GM18861 (cell line): ENCODE data around the gene ACD.

Experiments used
- ATAC-seq: cut with Tn5 transposase; IDR thresholded peaks from one replicate; pipeline ENCODE4 v1.9.1; 2021; ENCODE audit not compliant: unreplicated experiment

The ACD gene

GRCh38 chr16:67662653-67663010 lies 2.6 kb upstream of the ACD start:
- no peak for ATAC-seq

GRCh38 chr16:67661886-67662652 lies 2.0 kb upstream of the ACD start:
- no peak for ATAC-seq

GRCh38 chr16:67661101-67661761 lies 1.2 kb upstream of the ACD start:
- ATAC-seq = no peak

GRCh38 chr16:67660564-67661028 lies 536 bp upstream of the ACD start, which contains the start of gene PARD6A:
PARD6A (plus strand) TSS chr16:67660960; CDS start chr16:67661039, 79 bp downstream.
- peak; percentile 55 for ATAC-seq

- no peak for ATAC-seq
These were observed 998 bp downstream of the ACD start for GRCh38 chr16:67658849-67659674.

- ATAC-seq = no peak
These were observed 2.1 kb downstream of the ACD start for GRCh38 chr16:67657751-67658518.

- ATAC-seq = no peak
These were observed 2.9 kb downstream of the ACD start for GRCh38 chr16:67657017-67657608.

- ATAC-seq = no peak
These were observed 3.6 kb downstream of the ACD start for GRCh38 chr16:67656344-67657016.

GRCh38 chr16:67655363-67655762 lies 4.7 kb downstream of the ACD start:
- ATAC-seq = no peak

- no peak for ATAC-seq
These were observed 5.6 kb downstream of the ACD start for GRCh38 chr16:67654403-67654911.

- no peak for ATAC-seq
These were observed 6.2 kb downstream of the ACD start for GRCh38 chr16:67653789-67654402.

- ATAC-seq = no peak
These were observed 6.8 kb downstream of the ACD start for GRCh38 chr16:67653128-67653788.

- ATAC-seq = no peak
These were observed 7.4 kb downstream of the ACD start for GRCh38 chr16:67652578-67653127.

- no peak for ATAC-seq
These were observed 8.2 kb downstream of the ACD start for GRCh38 chr16:67651847-67652246.

- ATAC-seq = no peak
These were observed 9.0 kb downstream of the ACD start for GRCh38 chr16:67651039-67651438.

- no peak for ATAC-seq
These were observed 10.0 kb downstream of the ACD start for GRCh38 chr16:67650023-67650422.

- no peak for ATAC-seq
These were observed 10.5 kb downstream of the ACD start for GRCh38 chr16:67649494-67649931.

GRCh38 chr16:67648764-67649407 lies 11.2 kb downstream of the ACD start:
- ATAC-seq = no peak
